ENCODE results near the gene FBXW2. TPM values are rescaled to one million over a fixed set of nuclear protein-coding genes. Genes with fewer than 3 reads are reported as not detected.

Gene FBXW2
- total RNA-seq, 1 donor from 2014 or later: 24.0 TPM

- no peak for DNase-seq (ENCODE audit: low read depth)
- no peak for TF ChIP-seq CTCF (conservative IDR thresholded peaks at IDR 0.05; ENCODE audit: low read depth, low read length)
- no peak overlapping the region for H3K4me3 ChIP-seq (ENCODE audit: low read depth, low read length)
Measured at GRCh38 chr9:120720404-120720803, 72.8 kb downstream of the FBXW2 start.

GRCh38 chr9:120718316-120718715 lies 74.9 kb downstream of the FBXW2 start:
- no peak for DNase-seq (ENCODE audit: low read depth)
- TF ChIP-seq CTCF (conservative IDR thresholded peaks at IDR 0.05; ENCODE audit: low read depth, low read length): no peak
- H3K4me3 ChIP-seq (ENCODE audit: low read depth, low read length): no peak overlapping the region

- H3K4me3 ChIP-seq (ENCODE audit: low read depth, low read length): no peak overlapping the region
- no peak for DNase-seq (ENCODE audit: low read depth)
- no peak for TF ChIP-seq CTCF (conservative IDR thresholded peaks at IDR 0.05; ENCODE audit: low read depth, low read length)
Measured at GRCh38 chr9:120717176-120717575, 76.0 kb downstream of the FBXW2 start.

- DNase-seq (ENCODE audit: low read depth): no peak
- no peak for TF ChIP-seq CTCF (conservative IDR thresholded peaks at IDR 0.05; ENCODE audit: low read depth, low read length)
- no peak overlapping the region for H3K4me3 ChIP-seq (ENCODE audit: low read depth, low read length)
Measured at GRCh38 chr9:120716483-120716882, 76.7 kb downstream of the FBXW2 start.

- peak; percentile 57 for DNase-seq (ENCODE audit: low read depth)
- H3K4me3 ChIP-seq (ENCODE audit: low read depth, low read length): peak overlapping the region; percentile 90
- TF ChIP-seq CTCF (conservative IDR thresholded peaks at IDR 0.05; ENCODE audit: low read depth, low read length): no peak
Measured at GRCh38 chr9:120715389-120715924, 77.8 kb downstream of the FBXW2 start.

- no peak for DNase-seq (ENCODE audit: low read depth)
- TF ChIP-seq CTCF (conservative IDR thresholded peaks at IDR 0.05; ENCODE audit: low read depth, low read length): no peak
- peak overlapping the region; percentile 90 for H3K4me3 ChIP-seq (ENCODE audit: low read depth, low read length)
Measured at GRCh38 chr9:120714846-120715388, 78.3 kb downstream of the FBXW2 start.

Data from epithelial cell of proximal tubule (primary cell).